Caco-2 (cell line): ENCODE measurements around the gene ZC3HAV1. TPM values are rescaled to one million over a fixed set of nuclear protein-coding genes. Genes with fewer than 3 reads are reported as not detected.
"Not testable (repeated sequence)": the region's sequence is repeated elsewhere in the genome, so short reads cannot be mapped to it uniquely, and the experiment has no call there.

Experiments
- BruUV-seq: library from RNA; stranded (reverse); fragments of 400-500 nt; replicated peaks from 2 replicates; lab custom pipeline; 2021; lab: Mats Ljungman, UMichigan
- CTCF ChIA-PET: fragments of 300-600 bp; sonication (Branson Sonifier 250); formaldehyde crosslinking; loops from one replicate; lab custom pipeline; 2022; ENCODE audit warnings: antibody characterized with exemption; lab: Charles Lee
- POLR2A ChIA-PET: fragments of 300-600 bp; sonication (Branson Sonifier 250); formaldehyde crosslinking; loops from one replicate; lab custom pipeline; 2022; ENCODE audit warnings: antibody characterized with exemption; lab: Charles Lee
- DNase-seq, 2 experiments: peaks; one replicate each; pipeline versions ENCODE4 v3.0.0 to v3.0.0-alpha.2; 2020 to 2022
- H3K27me3 ChIP-seq: replicated peaks from 2 replicates; pipeline ENCODE4 v1.6.0; 2011; ENCODE audit warnings: low read length; ENCODE audit not compliant: control insufficient read depth, insufficient read depth
- H3K36me3 ChIP-seq: 2 replicates; pipeline ENCODE4 v1.5.1; 2011; ENCODE audit warnings: low read length; ENCODE audit not compliant: control insufficient read depth, insufficient read depth
- H3K4me1 ChIP-seq: fragments of 250-450 bp; sonication (Bioruptor Pico); 2 replicates; pipeline ENCODE4 v1.5.1; 2020; ENCODE audit warnings: mild to moderate bottlenecking
- H3K4me3 ChIP-seq: 2 replicates; pipeline ENCODE4 v1.5.1; 2011; ENCODE audit warnings: low read depth, mild to moderate bottlenecking, control low read depth, low read length
- H3K9me3 ChIP-seq: fragments of 250-450 bp; sonication (Bioruptor Pico); 2 replicates; pipeline ENCODE4 v1.5.1; 2020; ENCODE audit warnings: mild to moderate bottlenecking, moderate library complexity
- H3K27ac Mint-ChIP-seq: one replicate; pipeline ENCODE4 v1.8.0; 2022; ENCODE audit warnings: mixed read lengths; ENCODE audit not compliant: unreplicated experiment
- H3K27me3 Mint-ChIP-seq: one replicate; pipeline ENCODE4 v1.8.0; 2022; ENCODE audit warnings: mixed read lengths; ENCODE audit not compliant: insufficient read depth, unreplicated experiment
- H3K36me3 Mint-ChIP-seq: one replicate; pipeline ENCODE4 v1.8.0; 2022; ENCODE audit warnings: mild to moderate bottlenecking, mixed read lengths; ENCODE audit not compliant: insufficient read depth, unreplicated experiment
- H3K4me1 Mint-ChIP-seq: one replicate; pipeline ENCODE4 v1.8.0; 2022; ENCODE audit warnings: low read depth, mixed read lengths; ENCODE audit not compliant: unreplicated experiment
- H3K4me3 Mint-ChIP-seq: one replicate; pipeline ENCODE4 v1.8.0; 2022; ENCODE audit warnings: mild to moderate bottlenecking, moderate library complexity, mixed read lengths; ENCODE audit not compliant: unreplicated experiment
- H3K9me3 Mint-ChIP-seq: one replicate; pipeline ENCODE4 v1.8.0; 2022; ENCODE audit warnings: mixed read lengths; ENCODE audit not compliant: unreplicated experiment
- CTCF ChIP-seq, 2 experiments: fragments of 200-600 bp in 1 of 2; IDR thresholded peaks; 1 replicate in 1 of 2; 2 replicates in 1 of 2; pipeline versions ENCODE4 v1.5.1 to v1.8.0; 2011 to 2022; ENCODE audit warnings: antibody characterized with exemption in 1 of 2, control low read depth in 1 of 2, inconsistent platforms in 1 of 2, low read depth in 1 of 2, low read length in 1 of 2, mild to moderate bottlenecking in 1 of 2, moderate library complexity in 1 of 2; ENCODE audit not compliant: insufficient read depth in 1 of 2, severe bottlenecking in 1 of 2, unreplicated experiment in 1 of 2
- intact Hi-C: fragments of 100-400 bp; cut with micrococcal nuclease; formaldehyde crosslinking; loops from one replicate; pipeline ENCODE4 v1.10.0; 2022; ENCODE audit not compliant: unreplicated experiment
- total RNA-seq: library from RNA; stranded (reverse); gene quantifications from 2 replicates; pipeline ENCODE4 v1.2.3, GENCODE V29; 2022

Gene ZC3HAV1
- total RNA-seq, 1 experiment from 2014 or later: 30.8 TPM

- intact Hi-C loops: no loop called here
- no peak for TF ChIP-seq CTCF (IDR thresholded peaks at IDR 0.05; ENCODE audit: insufficient read depth in 1 of 2, low read depth in 1 of 2, low read length in 1 of 2, severe bottlenecking in 1 of 2, unreplicated experiment in 1 of 2)
- Histone ChIP-seq H3K36me3 (no peaks in the 10 kb centered on the region), H3K4me3 (no peak overlapping the region), H3K9me3 (no peaks in the 10 kb centered on the region), H3K27me3 (no peaks in the 10 kb centered on the region), H3K4me1 (no peaks in the 10 kb centered on the region)
- no peak for DNase-seq
- Mint-ChIP-seq H3K4me1 (no peaks in the 10 kb centered on the region), H3K36me3 (peaks cover 33% of the 10 kb centered on the region), H3K4me3 (no peak overlapping the region), H3K27ac (no peak overlapping the region), H3K27me3 (no peaks in the 10 kb centered on the region), H3K9me3 (no peaks in the 10 kb centered on the region)
- ChIA-PET POLR2A (no interaction called here), CTCF (interaction anchor here (1.3 to 1.7 kb wide), 2 partner anchors 15 to 42 kb away, joined by 6 read pairs; no protein-coding TSS in a partner anchor)
- no TSS peak for BruUV-seq
Observed at GRCh38 chr7:139059905-139060304, 49.6 kb downstream of the ZC3HAV1 start.

GRCh38 chr7:139058943-139059342 is 50.6 kb downstream of the ZC3HAV1 start:
- Histone ChIP-seq H3K27me3 (no peaks in the 10 kb centered on the region), H3K4me1 (no peaks in the 10 kb centered on the region), H3K36me3 (no peaks in the 10 kb centered on the region), H3K9me3 (no peaks in the 10 kb centered on the region), H3K4me3 (no peak overlapping the region)
- no peak for DNase-seq
- no peak for TF ChIP-seq CTCF (IDR thresholded peaks at IDR 0.05; ENCODE audit: insufficient read depth in 1 of 2, low read depth in 1 of 2, low read length in 1 of 2, severe bottlenecking in 1 of 2, unreplicated experiment in 1 of 2)
- H3K27me3 Mint-ChIP-seq: no peaks in the 10 kb centered on the region
- POLR2A ChIA-PET: no interaction called here
- intact Hi-C loops: no loop called here
- CTCF ChIA-PET: interaction anchor here (1.7 kb wide), 1 partner anchor 16 kb away, joined by 6 read pairs; no protein-coding TSS in a partner anchor
- no peak overlapping the region for H3K4me3 Mint-ChIP-seq
- peaks cover 36% of the 10 kb centered on the region for H3K36me3 Mint-ChIP-seq
- no peaks in the 10 kb centered on the region for H3K9me3 Mint-ChIP-seq
- no peaks in the 10 kb centered on the region for H3K4me1 Mint-ChIP-seq
- BruUV-seq: no TSS peak
- H3K27ac Mint-ChIP-seq: no peak overlapping the region

- BruUV-seq: no TSS peak
- no peak overlapping the region for H3K4me3 Mint-ChIP-seq
- Histone ChIP-seq H3K27me3 (no peaks in the 10 kb centered on the region), H3K4me1 (no peaks in the 10 kb centered on the region), H3K9me3 (no peaks in the 10 kb centered on the region), H3K4me3 (no peak overlapping the region), H3K36me3 (no peaks in the 10 kb centered on the region)
- no peak for TF ChIP-seq CTCF (IDR thresholded peaks at IDR 0.05; ENCODE audit: insufficient read depth in 1 of 2, low read depth in 1 of 2, low read length in 1 of 2, severe bottlenecking in 1 of 2, unreplicated experiment in 1 of 2)
- CTCF ChIA-PET: no interaction called here
- no peak for DNase-seq
- no peaks in the 10 kb centered on the region for H3K4me1 Mint-ChIP-seq
- intact Hi-C loops: no loop called here
- H3K36me3 Mint-ChIP-seq: peaks cover 37% of the 10 kb centered on the region
- H3K27me3 Mint-ChIP-seq: no peaks in the 10 kb centered on the region
- POLR2A ChIA-PET: no interaction called here
- no peaks in the 10 kb centered on the region for H3K9me3 Mint-ChIP-seq
- H3K27ac Mint-ChIP-seq: no peak overlapping the region
Observed at GRCh38 chr7:139055674-139056073, 53.8 kb downstream of the ZC3HAV1 start.

GRCh38 chr7:139054656-139055055 is 54.9 kb downstream of the ZC3HAV1 start:
- H3K4me1 Mint-ChIP-seq, BruUV-seq, H3K4me3 ChIP-seq, H3K4me1 ChIP-seq, intact Hi-C loops, H3K9me3 Mint-ChIP-seq, H3K36me3 ChIP-seq, POLR2A ChIA-PET, H3K4me3 Mint-ChIP-seq, DNase-seq, CTCF ChIA-PET, H3K27me3 ChIP-seq, H3K27me3 Mint-ChIP-seq, H3K9me3 ChIP-seq, H3K27ac Mint-ChIP-seq: not testable (repeated sequence)
- peaks cover 44% of the 10 kb centered on the region for H3K36me3 Mint-ChIP-seq
